Lung microvascular endothelial cell (primary cell): ENCODE results near the gene NFATC1. TPM values are rescaled to one million over a fixed set of nuclear protein-coding genes. Genes with fewer than 3 reads are reported as not detected.

Source experiments
- DNase-seq, 2 donors: peaks; one replicate each; pipeline versions ENCODE4 v3.0.0 to v3.0.0-alpha.2; 2010; ENCODE audit warnings: low read depth in 2 of 2
- total RNA-seq: library from RNA; depleted of rRNA; stranded (reverse); fragments of >200 nt; gene quantifications from 2 replicates; pipeline ENCODE4 v1.2.1, GENCODE V29; 2014

The NFATC1 gene
- total RNA-seq, 1 donor from 2014 or later: 20.8 TPM

DNA sequence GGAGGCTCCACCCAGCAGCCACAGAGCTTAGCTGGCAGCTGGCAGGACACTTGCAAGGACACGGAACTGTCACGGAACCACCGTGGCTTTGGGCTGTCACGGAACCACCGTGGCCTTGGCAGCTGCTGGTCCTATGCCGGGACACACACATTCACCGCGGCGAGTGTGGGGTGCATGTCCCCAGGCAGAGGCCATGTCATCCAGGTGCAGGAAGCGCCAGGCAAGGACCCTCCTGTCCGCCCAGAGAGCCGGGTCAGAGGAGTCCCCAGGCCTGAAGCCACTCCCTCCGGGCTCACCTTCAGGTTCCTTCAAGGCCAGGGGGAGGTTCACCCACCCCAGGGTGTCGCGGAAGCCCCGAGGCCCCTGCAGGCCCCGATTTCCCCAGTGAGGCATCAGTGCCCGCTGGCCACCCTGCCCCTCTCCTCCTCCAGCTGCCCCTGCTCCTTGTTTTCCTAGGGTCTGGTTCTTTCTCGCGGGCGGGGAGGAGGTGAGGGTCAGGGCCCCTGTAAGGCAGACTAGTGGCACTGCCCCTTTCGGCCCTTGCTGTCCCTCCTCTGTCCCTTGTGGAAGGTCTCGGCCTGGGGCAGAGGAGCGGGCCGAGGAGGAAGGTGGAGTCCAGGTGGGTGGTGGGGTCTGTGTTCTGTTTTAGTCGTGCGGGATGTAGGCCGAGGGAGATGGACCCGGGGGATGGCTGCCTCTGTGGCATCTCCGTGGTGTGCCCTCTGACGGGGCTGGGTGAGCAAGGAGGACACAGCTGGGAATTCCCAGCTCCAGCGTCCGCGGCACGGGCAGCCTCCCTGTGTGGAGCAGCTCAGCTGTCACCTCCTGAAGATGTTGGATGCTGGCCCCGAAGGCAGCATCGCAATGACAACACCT is 60.6 kb downstream of the NFATC1 start:
- no peak for DNase-seq

DNA sequence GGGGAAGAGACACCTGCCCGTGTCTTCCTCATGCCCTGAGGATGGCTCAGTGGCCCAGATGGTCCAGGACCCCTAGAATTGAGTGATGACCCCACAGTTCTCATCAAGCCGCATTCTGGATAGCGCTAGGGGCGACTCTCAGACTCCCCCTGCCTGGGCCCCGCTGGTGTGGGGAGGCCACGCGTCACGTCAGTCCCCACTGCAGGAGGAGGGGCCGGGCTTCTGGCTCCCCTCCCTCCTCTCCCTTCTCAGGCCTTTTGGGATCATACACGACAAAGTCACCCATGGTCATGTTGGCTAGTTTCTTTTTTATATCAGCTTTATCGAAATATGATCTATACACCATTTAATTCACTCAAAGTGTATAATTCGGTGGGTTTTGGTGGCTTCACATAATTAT is 61.5 kb downstream of the NFATC1 start:
- DNase-seq: no peak

DNA sequence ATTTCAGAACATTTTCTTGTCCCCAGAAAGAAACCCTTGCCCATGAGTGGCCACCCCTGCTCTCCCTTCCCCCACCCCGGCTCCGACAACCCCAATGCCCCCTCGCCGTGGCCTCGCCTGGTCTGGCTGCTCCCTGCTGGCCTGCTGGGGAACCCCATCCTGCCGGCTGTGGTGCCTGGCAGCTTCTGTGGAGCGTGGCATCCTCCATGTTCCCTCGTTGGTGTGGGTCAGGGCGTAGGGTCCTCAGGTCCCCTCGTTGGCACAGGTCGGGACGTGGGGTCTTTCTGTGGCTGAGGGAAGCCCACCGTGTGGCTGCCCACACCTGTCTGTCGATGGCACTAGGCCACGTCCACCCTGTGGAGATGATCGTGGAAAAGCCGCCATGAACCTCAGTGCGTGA is 61.9 kb downstream of the NFATC1 start:
- DNase-seq: no peak

DNA sequence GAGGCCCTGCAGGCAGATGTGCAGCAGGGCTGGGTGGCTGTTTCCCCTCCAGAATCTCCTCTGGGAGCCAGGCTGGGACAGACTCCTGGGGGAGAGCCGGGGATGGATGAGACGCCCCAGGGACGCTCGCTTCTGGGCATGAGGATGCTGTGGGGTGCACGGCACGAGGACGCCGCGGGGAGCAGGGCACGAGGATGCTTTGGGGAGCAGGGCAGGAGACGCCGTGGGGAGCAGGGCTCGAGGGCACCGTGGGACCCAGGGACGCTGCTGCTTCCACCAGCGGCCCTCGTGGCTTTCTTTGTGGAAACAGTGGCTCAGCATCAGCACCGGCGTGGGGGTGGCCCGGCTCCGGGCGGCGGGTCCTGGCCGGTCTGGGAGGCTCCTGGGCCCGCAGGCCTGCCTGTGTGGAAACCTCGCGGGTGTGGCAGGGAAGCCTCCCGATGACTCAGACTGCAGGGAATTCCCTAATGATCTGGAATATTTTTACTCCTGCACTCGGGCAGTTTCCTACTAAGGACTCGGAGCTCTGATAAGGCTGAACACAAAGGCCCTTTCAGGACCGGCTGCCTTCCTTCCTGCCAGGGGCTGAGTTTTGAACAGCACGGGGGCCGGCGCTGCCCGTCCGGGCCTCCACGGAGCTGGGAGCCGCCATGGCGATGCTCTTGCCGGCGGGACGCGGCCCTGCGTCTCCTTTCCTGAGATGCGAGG is 62.6 kb downstream of the NFATC1 start:
- peak; percentile 79 to 91 for DNase-seq

DNA sequence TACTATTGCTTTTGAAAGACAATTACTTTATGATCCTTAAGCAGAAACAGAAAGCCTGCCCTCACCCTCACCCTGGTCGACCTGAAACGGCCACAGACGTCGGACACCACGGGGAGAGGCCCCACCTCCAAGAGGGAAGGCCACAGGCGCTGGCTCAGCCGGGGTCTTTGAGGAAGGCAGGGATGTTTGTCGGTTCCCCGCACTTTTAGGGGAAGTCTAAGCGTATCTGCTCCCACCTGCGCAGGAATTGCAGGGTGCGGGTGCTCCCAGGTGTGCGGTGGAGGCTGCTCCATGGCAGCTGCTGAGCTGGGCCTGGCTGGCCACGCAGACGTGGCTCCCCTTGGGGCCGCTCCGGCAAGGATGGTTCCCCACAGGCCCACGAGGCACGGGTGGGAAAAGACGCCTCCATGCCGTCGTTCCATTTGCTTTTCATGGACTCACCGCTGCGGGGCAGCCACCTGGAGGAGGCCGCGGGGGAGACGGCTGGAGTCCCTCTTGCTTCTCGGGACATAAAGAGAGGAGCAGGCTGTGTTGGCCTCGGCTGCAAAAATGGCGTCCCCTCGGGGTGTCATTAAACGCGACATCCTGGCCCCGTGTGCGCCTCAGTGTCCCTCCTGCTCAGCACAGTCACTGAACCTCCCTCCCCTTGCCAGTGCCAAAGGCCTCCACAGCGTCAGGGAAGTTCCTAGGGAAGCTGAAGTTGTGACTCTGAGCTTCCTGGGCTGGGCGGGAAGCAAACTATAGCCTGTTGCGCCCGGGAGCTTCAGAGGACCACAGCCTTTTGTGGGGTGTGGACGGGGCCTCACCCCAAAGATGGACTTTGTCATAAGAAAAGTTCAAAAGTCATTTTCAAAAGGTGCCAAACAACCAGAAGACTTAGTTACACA is 63.4 kb downstream of the NFATC1 start:
- DNase-seq: peak; percentile 64 to 66

DNA sequence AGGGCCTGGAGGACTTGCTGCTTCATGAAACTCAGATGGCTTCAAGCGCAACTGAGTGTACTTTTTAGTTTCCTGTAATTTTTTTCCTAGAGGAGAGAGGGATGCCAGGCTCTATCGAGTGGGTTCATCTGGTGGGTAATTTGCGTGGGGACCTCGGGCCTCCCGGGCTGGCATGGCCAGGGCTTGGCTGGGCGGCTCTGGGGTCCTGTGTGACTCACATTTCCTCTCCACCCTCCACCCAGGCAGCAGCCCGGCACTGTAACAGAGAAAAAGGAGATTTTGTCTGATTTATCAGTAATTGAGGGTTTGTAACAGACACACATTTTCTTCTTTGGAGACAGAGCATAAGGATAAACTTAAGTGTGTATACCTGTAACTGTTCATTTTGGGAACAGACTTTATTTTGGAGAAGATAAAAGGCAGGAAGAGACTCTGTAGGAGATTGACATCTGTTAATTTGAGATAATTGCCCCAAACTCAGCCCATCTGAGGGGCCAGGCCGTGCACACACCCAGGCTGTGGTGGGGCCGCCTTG is 64.3 kb downstream of the NFATC1 start:
- peak; percentile 43 to 50 for DNase-seq

DNA sequence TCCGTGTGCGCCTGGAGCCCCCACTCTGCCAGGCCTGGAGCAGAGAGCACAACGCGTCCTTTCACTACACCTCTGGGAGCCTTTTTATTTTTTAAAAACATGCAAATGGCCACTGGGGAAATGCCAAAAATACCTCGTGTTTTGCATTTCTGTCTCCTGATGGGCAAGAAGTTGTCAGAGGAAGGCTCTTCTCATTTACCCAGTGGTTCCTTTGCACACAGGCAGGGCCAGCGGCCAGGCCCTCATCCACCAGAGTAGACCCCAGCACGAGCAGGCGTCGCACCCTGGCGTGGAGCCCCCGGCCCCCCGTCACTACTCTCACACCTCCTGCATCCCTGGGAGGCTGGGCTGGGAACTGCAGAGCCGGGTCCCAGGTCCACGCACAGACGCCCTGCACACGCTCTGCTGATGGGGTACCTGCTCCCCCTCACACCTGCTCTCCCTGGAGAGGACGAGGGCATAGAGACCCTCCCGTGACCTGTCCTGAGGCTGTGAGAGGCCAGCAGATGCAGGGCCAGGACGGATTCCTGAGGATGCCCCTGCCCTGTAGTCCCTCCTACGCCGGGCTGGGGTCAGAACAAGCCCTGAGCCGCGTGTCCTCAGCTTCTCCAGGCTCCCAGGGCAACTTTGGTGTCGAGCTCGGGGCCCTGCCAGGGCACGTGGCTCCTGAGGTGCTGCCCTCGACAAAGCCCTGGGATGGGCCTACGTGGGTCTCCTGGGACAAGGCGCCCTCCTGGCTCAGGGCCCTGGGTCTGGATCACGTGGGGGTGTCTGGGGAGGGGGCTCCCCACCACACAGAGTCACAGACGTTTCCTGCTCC is 65.0 kb downstream of the NFATC1 start:
- no peak for DNase-seq

DNA sequence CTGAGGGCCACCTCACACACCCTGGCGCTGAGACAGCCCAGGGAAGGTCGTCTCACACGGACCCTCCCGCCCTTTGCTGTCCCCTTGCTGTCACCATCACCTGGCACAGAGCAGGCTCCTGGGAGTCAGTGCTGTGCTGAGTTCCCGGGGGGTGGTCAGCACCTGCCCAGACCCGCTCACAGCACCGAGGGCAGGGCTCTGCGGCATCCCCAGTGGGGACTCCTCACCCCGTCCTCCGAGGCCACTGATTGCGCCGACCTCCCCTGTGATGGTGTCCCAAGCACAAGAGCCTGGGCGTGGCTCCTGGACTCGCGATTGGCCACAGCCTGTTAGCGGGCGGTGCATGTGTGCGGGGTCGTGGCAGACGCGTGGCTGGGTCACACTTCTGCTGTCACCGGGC is 65.9 kb downstream of the NFATC1 start:
- DNase-seq: no peak

DNA sequence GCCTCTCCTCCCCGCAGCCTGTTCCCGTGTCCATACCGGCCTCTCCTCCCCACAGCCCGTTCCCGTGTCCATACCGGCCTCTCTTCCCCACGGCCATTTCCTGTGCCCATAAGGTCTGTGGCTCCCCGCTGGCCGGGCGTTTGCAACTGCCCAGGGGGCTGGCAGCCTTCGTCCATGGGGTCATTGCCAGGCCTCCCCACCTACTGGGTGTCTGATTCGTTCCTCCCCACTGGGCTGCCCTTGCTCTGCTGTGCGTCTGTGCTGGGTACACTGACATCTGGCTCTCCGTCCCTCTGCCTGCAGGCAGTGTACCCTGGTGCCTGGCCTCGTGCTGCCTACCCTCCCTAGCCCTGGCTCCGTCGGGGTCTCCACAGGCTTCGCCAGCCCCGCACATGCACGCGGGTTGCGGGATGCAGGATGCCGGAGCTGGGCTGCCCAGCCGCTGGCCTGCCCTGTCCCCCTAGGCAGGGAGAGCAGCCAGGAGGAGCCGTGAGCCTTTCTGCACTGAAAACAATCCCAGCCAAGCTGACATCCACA is 67.8 kb downstream of the NFATC1 start:
- DNase-seq: no peak

DNA sequence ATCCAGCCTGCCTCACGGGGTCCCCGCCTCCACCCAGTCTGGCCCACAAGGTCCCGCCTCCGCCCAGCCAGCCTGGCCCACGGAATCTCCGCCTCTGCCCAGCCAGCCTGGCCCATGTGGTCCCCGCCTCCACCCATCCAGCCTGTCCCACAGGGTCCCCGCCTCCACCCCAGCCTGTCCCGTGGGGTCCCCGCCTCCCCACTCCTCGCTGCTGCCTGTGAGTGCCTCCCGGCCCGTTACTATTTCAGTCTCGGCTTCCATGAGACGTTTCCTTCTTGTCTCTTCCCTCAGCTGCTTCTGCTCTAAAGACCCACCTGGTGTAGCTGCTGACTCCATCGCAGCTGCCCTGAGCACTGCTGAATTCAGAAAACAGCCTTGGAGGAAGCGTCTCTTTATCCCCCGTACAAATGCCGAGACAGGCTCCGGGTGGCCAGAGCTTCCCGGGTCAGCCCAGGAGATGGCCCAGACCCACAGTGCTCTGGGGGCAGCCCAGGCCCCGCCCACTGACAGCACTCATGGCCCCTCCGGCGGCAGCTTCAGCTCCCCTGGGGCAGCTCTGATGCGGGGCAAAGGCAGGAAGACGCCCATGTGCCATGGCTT is 69.8 kb downstream of the NFATC1 start:
- DNase-seq: peak; percentile 33 to 59

DNA sequence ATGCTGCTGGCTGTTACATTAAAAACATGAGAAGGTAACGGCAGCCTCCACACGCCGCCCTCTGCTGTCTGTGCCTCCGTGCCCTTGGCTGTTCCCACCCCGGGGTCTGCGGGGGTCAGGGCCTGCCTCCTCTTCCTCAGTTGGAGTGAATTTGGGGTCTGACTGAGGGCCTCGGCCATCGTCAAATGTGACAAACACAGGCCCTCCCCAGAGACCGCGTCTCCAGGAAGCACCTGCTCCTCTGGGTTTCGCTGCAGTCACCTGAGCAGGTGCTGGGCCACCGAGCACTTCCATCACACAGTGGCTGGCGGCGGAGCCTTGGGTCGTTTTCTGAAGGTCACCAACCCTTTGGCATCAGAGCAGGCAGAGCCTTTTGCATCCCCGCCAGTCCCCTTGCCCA is 70.9 kb downstream of the NFATC1 start:
- no peak for DNase-seq

DNA sequence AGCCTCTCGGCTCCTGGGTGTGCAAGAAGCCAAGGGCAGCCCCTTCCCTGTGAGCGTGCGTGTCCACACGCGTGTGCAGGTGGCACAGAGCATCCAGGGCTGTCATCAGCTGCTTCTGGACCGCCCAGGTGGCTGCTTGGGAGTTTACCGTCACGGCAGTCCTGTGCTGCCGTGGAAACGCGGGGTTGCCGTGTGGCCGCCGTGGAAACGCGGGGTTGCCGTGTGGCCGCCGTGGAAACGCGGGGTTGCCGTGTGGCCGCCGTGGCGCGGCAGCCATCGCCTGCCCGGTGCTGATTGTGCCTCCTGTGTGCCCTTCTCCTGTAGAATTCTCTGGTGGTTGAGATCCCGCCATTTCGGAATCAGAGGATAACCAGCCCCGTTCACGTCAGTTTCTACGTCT is 71.4 kb downstream of the NFATC1 start:
- no peak for DNase-seq

DNA sequence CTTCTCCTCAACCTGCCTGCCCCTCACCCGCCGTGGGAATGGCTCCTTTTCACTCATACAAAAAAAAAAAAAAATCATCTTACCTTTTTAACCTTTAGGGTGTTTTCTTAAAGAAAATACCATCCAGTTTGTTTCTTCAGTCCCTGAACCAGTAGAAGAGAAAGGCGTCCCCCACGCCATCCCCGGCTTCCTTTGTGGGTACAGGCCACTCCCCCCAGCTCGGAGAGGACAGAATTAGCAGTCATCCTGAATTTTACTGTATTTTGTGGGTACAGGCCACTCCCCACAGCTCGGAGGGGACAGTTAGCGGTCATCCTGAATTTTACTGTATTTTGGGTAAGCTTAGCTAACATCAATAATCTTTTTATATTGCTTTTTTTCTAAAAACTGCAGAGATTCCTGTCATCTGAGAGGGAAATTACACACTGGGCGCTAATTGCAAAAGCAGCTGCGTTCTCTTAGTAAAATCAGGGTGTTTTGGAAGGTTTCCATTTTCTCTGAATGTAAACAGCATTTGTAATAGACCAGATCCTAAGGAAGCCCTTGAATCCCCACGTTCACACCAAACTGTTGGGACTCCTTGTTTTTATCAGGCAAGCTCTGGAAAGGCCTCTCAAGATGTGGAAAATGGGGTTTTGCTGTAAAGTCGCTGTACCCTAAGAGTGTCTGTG is 72.5 kb downstream of the NFATC1 start:
- no peak for DNase-seq

DNA sequence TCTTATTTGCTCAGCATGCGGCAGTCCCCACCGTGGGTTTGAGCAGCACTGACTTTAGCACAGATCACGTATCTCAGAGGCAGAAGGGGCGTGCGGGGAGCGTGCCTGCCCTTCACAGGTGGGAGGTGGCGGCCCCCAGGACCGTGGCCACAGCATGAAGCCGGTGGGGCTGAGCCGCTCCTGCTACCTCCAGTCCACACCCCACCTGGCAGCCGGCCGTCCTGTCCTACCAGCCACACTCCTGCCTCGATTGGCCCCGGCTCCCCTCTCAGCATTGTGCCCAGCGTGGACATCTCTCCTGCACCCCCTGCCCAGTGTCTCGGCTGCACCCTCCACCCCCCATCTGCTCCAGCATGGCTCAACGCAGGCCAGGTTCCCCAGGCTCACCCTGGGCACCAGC is 73.6 kb downstream of the NFATC1 start:
- DNase-seq: no peak

DNA sequence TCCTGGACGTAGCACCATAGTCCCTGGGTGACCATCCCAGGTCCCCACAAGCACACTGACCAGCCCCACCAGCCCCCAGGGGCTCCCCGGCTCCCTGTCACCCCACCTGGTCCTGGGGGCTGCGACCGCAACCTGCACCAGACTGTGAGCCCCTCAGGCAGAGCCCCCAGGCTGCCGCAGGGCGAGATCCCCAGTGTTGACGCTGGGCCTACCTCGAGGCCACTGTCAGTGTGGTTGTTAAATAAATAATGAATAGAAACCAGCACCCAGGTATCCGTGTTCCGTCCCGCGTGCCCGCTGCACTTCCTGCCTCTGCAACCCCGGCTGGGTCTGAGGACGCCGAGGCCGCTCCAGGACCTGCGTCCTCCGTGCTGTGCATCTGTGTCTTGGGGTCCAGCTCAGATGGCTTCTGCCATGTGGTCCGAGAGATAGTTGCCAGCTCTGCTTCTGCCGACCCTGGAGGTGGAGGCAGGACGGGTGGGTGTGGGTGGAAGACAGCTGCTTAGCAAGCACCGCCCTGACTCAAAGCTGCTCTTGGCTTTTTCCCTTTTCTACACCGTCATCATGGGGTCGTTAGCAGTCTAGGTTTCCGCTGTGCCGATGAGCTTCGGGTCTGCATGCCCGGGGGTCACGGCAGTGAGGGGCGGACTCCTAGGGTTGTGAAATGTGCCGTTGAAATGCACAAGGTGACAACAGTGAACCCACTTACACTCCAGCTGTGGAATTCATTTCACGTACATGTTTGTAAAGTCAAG is 74.2 kb downstream of the NFATC1 start:
- DNase-seq: no peak

DNA sequence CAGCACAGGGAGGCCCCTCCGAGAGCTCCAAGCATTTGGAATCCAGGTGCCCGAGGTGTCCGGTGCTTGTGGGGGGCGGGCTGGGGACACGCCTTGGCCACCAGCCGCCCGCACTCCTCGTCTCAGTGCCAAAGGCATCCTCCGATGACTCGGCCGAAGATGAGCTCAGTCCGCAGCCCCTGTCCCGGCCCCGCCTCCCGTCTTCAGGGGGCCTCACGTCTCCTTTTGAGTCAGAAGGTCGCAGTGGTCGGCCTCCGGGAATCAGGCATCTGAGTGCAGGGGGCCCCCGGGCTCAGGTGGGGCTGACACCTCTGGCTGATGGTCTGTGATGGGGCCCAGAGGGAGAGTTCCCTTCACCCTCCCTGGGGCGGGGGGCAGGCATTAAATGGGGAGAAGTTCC is 74.8 kb downstream of the NFATC1 start:
- DNase-seq: no peak

DNA sequence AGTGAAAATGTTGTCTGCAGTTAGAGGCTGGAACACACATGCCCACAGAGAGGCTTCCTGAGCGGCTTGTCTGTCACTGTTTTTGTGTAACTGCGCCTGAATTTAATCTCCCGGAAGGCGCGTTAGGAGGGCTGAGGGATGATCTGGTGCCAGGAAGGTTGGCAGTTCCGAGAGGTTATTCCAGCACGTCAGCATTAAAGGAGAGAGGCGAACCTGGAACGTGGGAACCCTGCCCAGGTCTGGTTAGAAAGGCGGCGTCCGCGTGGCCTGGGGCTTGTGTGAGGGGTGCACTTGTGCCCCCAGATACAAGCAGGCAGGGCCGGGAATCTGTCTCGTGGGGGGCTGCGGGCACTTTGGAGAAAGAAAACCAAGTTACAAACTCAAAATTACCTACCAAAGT is 75.3 kb downstream of the NFATC1 start:
- DNase-seq: no peak

DNA sequence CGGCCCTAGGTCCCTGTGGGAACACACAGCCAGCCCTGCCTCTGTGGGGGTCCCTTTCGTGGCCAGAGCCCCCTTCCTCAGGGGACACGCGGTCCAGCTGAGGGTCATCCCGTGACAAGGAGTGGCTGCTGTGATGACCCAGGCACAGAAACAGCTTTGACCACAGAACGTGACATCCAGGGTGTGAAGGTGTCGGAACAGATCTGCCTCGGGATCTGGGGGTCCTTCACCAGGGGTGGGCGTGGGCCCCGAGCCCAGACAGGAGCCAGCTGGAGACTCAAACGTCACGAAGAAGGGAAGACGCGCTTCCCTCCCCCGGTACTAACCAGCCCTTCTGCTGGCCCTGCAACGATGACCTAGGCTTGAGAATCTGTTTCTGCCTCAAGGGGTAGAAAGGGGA is 75.9 kb downstream of the NFATC1 start:
- DNase-seq: no peak

DNA sequence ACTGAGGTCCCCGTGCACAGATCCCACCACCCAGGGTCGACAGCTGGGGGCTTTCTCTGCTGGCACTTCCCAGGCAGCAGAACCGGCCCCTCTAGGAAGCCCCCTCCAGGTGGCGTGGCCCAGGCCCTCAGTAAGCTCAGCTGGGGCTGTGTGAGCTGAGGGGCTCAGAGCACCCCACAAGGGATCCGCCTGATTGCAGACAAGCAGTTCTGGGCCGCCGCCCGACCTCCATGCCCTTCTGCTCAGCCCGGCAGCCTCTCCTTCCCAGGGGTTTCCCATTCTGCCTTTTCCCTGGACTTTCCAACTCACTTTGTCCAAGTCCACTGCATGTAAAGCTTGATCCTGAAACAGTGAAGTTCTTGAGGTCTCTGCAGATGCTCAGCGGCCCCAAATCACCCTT is 76.4 kb downstream of the NFATC1 start:
- no peak for DNase-seq
